Amniotic stem cell (primary cell): ENCODE results near the gene PFDN1.
A peak's percentile ranks its signal among the peaks of the same experiment; 100 is the strongest.
"Not testable (repeated sequence)": the region's sequence is repeated elsewhere in the genome, so short reads cannot be mapped to it uniquely, and the experiment has no call there.

ENCODE experiments used
- DNase-seq: peaks from one replicate; lab custom pipeline; 2025; lab: John Stamatoyannopoulos, UW

The PFDN1 gene, protein sequence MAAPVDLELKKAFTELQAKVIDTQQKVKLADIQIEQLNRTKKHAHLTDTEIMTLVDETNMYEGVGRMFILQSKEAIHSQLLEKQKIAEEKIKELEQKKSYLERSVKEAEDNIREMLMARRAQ

DNA sequence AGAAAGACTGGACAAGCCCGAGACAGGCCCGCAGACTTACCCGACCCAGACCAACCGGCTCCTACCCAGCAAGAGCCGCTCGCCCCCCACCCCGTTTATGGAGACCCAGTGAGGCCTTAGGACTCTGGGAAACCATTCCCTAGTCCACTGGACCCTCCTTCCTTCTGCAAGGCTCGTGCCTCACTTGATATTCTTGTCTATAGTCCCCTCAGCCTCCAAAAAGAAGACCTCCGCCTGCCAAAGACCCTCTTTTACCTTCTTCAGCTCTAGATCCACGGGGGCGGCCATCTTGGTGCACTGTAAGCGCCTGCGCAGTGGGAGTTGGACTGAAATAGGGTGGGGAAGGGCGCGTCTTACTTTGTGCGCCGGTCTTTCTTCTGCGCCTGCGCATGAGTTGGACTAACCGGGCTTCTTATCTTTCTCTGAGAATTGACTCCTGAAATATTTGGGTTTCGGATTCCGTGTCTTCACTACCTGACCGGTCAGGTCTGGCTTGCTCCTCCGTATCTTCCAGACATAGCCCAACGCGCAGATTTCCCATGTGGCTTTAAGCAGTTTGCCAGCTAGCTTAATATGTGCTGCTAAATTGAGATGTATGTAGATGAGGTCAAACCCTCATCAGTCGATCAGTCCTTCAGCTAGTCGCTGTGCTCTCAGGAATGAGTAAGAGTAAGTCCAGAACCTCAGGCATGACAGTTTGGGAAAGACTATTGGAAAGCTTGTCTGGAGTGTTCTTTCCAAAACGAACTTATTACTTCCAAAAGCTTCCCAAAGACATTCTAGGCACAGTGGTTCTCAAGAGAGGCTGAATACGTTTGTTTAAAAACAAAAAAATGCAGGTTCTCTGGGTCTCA, at the start of gene PFDN1:
Gene PFDN1, minus strand, starts transcription at position 316 of the 854 bp plus-strand sequence. Its CDS starts 28 bp downstream, at position 288.
- peak; percentile 94 for DNase-seq

- DNase-seq: peak; percentile 53
Observed at GRCh38 chr5:140351609-140352334, 48.9 kb upstream of the PFDN1 start.

DNA sequence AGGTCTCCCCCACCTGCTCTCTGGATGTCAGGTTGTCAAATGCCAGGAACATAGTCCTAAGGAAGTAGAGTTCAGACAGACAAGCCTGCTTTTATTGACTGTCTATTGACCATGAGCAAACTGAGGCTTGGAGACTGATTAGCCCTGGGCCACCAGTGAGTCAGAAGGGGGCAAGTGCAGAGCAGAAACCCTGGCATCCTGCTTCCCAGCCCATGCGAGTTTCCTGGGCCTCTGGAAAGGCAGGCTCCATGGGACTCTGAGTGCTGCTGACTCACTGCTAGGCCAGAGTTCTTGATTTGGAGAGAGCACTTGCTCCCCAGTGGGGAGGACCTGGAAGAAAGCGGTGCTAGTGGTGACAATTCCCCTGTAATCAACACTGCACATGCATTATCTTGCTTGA, 46.3 kb upstream of the PFDN1 start:
- DNase-seq: no peak

- DNase-seq: no peak
Observed at GRCh38 chr5:140348104-140348503, 45.2 kb upstream of the PFDN1 start.

GRCh38 chr5:140347360-140347759, 44.5 kb upstream of the PFDN1 start:
- DNase-seq: no peak

GRCh38 chr5:140346348-140347221, 43.7 kb upstream of the PFDN1 start, which contains the start of gene HBEGF:
Gene HBEGF, minus strand, starts transcription at chr5:140346603. Its CDS starts 275 bp downstream, at chr5:140346328.
- no peak for DNase-seq

- peak; percentile 34 for DNase-seq
Observed at GRCh38 chr5:140345919-140346347, 43.0 kb upstream of the PFDN1 start.

- DNase-seq: no peak
Observed at GRCh38 chr5:140344683-140345423, 42.0 kb upstream of the PFDN1 start.

- not testable (repeated sequence) for DNase-seq
Observed at GRCh38 chr5:140343849-140344248, 40.9 kb upstream of the PFDN1 start.

DNA sequence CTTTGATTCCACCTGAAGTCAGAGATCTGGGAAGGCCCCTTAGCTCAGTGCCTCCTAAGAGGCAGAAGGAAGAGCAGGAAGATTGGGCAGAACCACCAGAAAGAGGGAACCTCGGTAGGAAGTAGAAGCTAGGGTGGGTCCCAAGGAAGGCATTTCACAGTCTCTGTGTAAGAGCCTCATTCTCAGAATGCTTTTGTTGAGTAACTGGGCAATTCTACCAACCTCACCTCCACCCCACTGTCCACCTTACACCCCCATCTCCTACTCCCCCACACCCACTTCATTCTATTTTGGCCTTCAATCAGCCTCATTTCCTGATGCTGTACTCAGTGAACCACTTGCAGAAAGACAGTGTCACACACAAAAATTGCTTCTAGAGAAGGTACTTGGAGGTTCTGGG, 40.0 kb upstream of the PFDN1 start:
- DNase-seq: no peak

- no peak for DNase-seq
Observed at GRCh38 chr5:140342287-140342686, 39.4 kb upstream of the PFDN1 start.

- DNase-seq: no peak
Observed at GRCh38 chr5:140341591-140341990, 38.7 kb upstream of the PFDN1 start.

GRCh38 chr5:140340605-140341121, 37.8 kb upstream of the PFDN1 start:
- no peak for DNase-seq

- DNase-seq: no peak
Observed at GRCh38 chr5:140339636-140340035, 36.7 kb upstream of the PFDN1 start.

DNA sequence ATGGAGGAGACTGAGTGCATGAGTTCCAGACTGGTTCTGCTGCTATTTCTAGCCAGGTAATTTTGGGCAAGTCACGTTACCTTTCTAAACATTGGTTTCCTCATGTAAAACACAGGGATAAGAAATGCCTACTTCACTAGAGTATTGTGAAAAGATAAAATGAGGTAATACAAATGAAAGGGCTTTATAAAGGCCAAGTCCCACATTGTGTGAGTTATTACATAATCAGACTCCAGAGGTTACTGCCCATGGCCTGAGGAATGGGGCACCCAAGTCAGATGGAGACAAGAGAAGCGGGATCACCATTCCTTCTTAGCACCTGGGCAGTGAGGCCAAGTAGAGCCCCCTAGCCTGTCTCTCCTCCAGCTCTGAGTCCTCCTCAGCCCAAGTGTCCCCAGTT, 36.0 kb upstream of the PFDN1 start:
- no peak for DNase-seq

GRCh38 chr5:140338336-140338735, 35.4 kb upstream of the PFDN1 start:
- no peak for DNase-seq

DNA sequence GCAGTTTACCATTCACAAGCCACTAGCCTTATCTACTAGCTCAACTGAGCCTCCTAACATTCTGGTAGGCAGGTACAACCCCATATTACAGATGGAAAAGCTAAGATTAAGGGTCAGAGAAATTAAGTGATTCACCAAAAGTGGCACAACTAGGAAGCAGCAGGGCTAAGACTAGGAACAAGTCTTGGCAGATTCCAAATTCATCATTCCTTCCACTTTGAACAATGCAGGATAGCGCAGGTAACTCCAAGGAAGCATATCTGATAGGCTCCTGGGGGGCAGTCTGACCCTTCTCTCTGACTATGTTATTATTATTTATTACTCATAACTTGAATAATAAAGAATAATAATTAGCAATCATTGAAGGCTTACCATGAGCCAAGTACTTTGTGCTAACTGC, 35.0 kb upstream of the PFDN1 start:
- DNase-seq: no peak

GRCh38 chr5:140336388-140336787, 33.5 kb upstream of the PFDN1 start:
- no peak for DNase-seq

GRCh38 chr5:140331638-140332037, 28.7 kb upstream of the PFDN1 start:
- no peak for DNase-seq

GRCh38 chr5:140329739-140330481, 27.0 kb upstream of the PFDN1 start:
- DNase-seq: no peak
